Measurements from ENCODE around the gene TRAK2. TPM values are rescaled to one million over a fixed set of nuclear protein-coding genes. Genes with fewer than 3 reads are reported as not detected.
"Not testable (repeated sequence)": the region's sequence is repeated elsewhere in the genome, so short reads cannot be mapped to it uniquely, and the experiment has no call there.

The TRAK2 gene
- total RNA-seq, 4 donors from 2014 or later: 12.4 to 21.8 (median 18.1) TPM

- no peak overlapping the region for H3K4me3 ChIP-seq (ENCODE audit: low read depth, poor library complexity, severe bottlenecking)
- TF ChIP-seq POLR2A (IDR thresholded peaks at IDR 0.05): no peak
- no peak for TF ChIP-seq CTCF (IDR thresholded peaks at IDR 0.05)
- WGBS, 2 donors: 92 to 95% methylated on average over 11 of the region's 11 CpGs
- DNase-seq (ENCODE audit: low spot score in 2 of 2): no peak
- intact Hi-C loops (cut with DNase I; ENCODE audit: low total_unique reads): no loop called here
Measured at GRCh38 chr2:201369775-201370174, 81.5 kb downstream of the TRAK2 start.

- intact Hi-C loops (cut with DNase I; ENCODE audit: low total_unique reads); DNase-seq (ENCODE audit: low spot score in 2 of 2); H3K4me3 ChIP-seq (ENCODE audit: low read depth, poor library complexity, severe bottlenecking): not testable (repeated sequence)
- 98 to 100% methylated on average over 8 of the region's 8 CpGs for WGBS, 2 donors
Measured at GRCh38 chr2:201369318-201369717, 81.9 kb downstream of the TRAK2 start.

- intact Hi-C loops (cut with DNase I; ENCODE audit: low total_unique reads): no loop called here
- H3K4me3 ChIP-seq (ENCODE audit: low read depth, poor library complexity, severe bottlenecking): no peak overlapping the region
- no peak for TF ChIP-seq CTCF (IDR thresholded peaks at IDR 0.05)
- no peak for TF ChIP-seq POLR2A (IDR thresholded peaks at IDR 0.05)
- DNase-seq (ENCODE audit: low spot score in 2 of 2): no peak
Measured at GRCh38 chr2:201366146-201366545, 85.1 kb downstream of the TRAK2 start.

- no peak for TF ChIP-seq POLR2A (IDR thresholded peaks at IDR 0.05)
- no peak for TF ChIP-seq CTCF (IDR thresholded peaks at IDR 0.05)
- DNase-seq (ENCODE audit: low spot score in 2 of 2): no peak
- H3K4me3 ChIP-seq (ENCODE audit: low read depth, poor library complexity, severe bottlenecking): no peak overlapping the region
- intact Hi-C loops (cut with DNase I; ENCODE audit: low total_unique reads): no loop called here
- WGBS, 2 donors: 75 to 76% methylated on average over 2 of the region's 2 CpGs
Measured at GRCh38 chr2:201363857-201364560, 87.2 kb downstream of the TRAK2 start.

- intact Hi-C loops (cut with DNase I; ENCODE audit: low total_unique reads): no loop called here
Measured at GRCh38 chr2:201362396-201362795, 88.9 kb downstream of the TRAK2 start.

More at GRCh38 chr2:201362396-201362795, 88.9 kb downstream of the TRAK2 start:
- no peak overlapping the region for H3K4me3 ChIP-seq (ENCODE audit: low read depth, poor library complexity, severe bottlenecking)
- no peak for TF ChIP-seq POLR2A (IDR thresholded peaks at IDR 0.05)
- no peak for TF ChIP-seq CTCF (IDR thresholded peaks at IDR 0.05)
- 96 to 100% methylated on average over 2 of the region's 2 CpGs for WGBS, 2 donors
- DNase-seq (ENCODE audit: low spot score in 2 of 2): no peak
